ENCODE measurements around the gene RUNX1.

The RUNX1 gene

DNA sequence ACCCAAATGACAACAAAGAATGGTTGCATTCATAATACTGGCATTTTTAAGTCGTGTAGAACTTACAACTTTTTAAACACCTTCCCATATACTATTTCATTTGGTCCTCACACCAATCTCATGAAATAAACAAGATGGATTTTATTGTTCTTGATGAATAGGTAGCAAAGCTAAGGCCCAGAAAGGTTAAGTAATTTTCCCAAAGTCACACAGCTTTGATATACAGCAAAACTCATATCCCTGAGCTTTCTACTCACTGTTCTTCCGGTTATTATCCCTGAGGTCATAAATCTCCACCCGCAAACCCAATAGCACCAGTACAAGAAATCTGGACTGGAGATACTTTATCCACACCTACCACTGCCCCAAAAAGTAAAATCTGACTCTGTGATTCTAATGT, 186.2 kb downstream of the RUNX1 start:
- H3K27ac Mint-ChIP-seq = no peak overlapping the region
- H3K4me1 Mint-ChIP-seq (ENCODE audit: low read depth) = peaks cover 84% of the 10 kb centered on the region
- H3K9me3 Mint-ChIP-seq = no peaks in the 10 kb centered on the region
- H3K27me3 Mint-ChIP-seq = peaks cover 1% of the 10 kb centered on the region
- no peak overlapping the region for H3K4me3 Mint-ChIP-seq
- intact Hi-C loops (cut with micrococcal nuclease) = no loop called here
- peaks cover 96% of the 10 kb centered on the region for H3K36me3 Mint-ChIP-seq (ENCODE audit: low read depth)

GRCh38 chr21:34861258-34861657, 187.8 kb downstream of the RUNX1 start:
- H3K4me3 Mint-ChIP-seq = no peak overlapping the region
- intact Hi-C loops (cut with micrococcal nuclease) = no loop called here
- peaks cover 74% of the 10 kb centered on the region for H3K4me1 Mint-ChIP-seq (ENCODE audit: low read depth)
- H3K36me3 Mint-ChIP-seq (ENCODE audit: low read depth) = peaks cover 97% of the 10 kb centered on the region
- H3K27ac Mint-ChIP-seq = no peak overlapping the region
- peaks cover 1% of the 10 kb centered on the region for H3K27me3 Mint-ChIP-seq
- no peaks in the 10 kb centered on the region for H3K9me3 Mint-ChIP-seq

DNA sequence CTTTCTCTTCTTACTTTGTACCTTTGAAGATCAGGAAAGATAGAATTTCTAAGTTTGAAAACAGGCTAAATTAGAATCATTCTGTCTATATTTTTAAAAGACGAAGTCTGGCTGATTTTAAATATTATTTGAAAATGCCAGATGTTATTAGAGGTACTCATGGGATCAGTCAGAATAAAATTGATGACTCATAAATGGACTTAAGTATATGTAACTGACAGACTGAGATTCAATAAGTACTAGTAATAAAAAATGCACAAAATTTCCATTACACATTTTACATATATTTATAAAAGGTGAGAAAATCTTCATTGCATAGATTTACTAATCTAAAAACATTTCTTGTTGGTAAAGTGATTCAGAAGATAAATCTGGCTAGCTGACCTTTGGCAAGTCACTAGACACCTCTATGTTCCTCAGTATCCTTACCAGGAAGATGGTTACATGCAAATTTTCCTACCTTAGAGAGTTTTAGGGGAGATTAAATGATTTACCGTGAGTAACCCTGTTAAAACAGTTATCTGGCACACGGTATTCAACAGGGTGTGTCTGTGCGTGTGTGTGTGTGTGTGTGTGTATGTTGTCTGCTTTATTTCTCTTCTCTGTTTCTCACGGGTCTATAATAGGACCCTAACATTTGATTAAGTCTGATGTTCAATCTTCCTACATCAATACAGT, 189.0 kb downstream of the RUNX1 start:
- Mint-ChIP-seq H3K4me3 (no peak overlapping the region), H3K36me3 (ENCODE audit: low read depth) (peaks cover 98% of the 10 kb centered on the region), H3K4me1 (ENCODE audit: low read depth) (peaks cover 62% of the 10 kb centered on the region), H3K27me3 (peaks cover 1% of the 10 kb centered on the region), H3K9me3 (no peaks in the 10 kb centered on the region), H3K27ac (no peak overlapping the region)
- intact Hi-C loops (cut with micrococcal nuclease) = no loop called here

DNA sequence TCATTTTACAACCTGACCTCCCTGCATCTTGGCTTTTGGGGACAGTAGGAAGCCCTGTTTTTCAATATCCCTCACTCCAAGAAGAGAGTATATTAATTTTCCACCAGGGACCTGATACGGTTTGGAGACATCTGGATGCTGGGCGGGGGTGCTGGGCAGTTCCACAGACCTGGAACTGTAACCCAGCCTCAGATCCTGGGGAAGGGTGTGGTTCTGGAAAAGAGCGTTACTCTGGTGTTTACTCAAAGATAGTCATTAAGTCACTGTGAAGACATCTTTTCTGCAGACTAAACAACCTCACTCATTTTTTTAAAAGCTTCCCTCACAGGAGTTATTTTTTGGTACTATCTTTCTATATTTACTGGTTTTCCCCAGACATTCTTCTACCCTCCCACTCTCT, 190.5 kb downstream of the RUNX1 start:
- H3K27ac Mint-ChIP-seq = no peak overlapping the region
- H3K4me1 Mint-ChIP-seq (ENCODE audit: low read depth) = peaks cover 59% of the 10 kb centered on the region
- peaks cover 98% of the 10 kb centered on the region for H3K36me3 Mint-ChIP-seq (ENCODE audit: low read depth)
- H3K9me3 Mint-ChIP-seq = no peaks in the 10 kb centered on the region
- H3K27me3 Mint-ChIP-seq = no peaks in the 10 kb centered on the region
- intact Hi-C loops (cut with micrococcal nuclease) = no loop called here
- H3K4me3 Mint-ChIP-seq = no peak overlapping the region

DNA sequence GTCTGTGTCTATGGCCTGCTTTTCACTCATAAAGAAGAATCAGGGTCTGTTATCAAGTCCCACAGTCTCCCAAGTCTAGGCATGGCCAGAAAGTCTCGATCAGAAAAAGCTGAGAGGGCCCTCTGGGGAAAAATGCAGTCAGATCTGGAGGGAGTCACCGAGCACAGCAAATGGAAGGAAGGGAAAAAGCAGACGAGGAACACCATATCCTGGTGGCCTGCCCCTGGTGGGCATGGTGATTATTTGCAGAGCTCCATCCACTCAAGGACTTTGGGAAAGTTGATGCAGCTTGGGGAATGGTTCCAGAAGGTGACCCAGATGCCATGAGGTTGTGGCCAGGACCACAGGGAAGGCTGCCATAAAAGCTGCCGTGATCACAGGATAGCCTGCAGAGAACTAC, 191.2 kb downstream of the RUNX1 start:
- H3K36me3 Mint-ChIP-seq (ENCODE audit: low read depth) = peaks cover 98% of the 10 kb centered on the region
- peaks cover 59% of the 10 kb centered on the region for H3K4me1 Mint-ChIP-seq (ENCODE audit: low read depth)
- no peak overlapping the region for H3K4me3 Mint-ChIP-seq
- H3K27me3 Mint-ChIP-seq = no peaks in the 10 kb centered on the region
- H3K9me3 Mint-ChIP-seq = no peaks in the 10 kb centered on the region
- intact Hi-C loops (cut with micrococcal nuclease) = no loop called here
- no peak overlapping the region for H3K27ac Mint-ChIP-seq

DNA sequence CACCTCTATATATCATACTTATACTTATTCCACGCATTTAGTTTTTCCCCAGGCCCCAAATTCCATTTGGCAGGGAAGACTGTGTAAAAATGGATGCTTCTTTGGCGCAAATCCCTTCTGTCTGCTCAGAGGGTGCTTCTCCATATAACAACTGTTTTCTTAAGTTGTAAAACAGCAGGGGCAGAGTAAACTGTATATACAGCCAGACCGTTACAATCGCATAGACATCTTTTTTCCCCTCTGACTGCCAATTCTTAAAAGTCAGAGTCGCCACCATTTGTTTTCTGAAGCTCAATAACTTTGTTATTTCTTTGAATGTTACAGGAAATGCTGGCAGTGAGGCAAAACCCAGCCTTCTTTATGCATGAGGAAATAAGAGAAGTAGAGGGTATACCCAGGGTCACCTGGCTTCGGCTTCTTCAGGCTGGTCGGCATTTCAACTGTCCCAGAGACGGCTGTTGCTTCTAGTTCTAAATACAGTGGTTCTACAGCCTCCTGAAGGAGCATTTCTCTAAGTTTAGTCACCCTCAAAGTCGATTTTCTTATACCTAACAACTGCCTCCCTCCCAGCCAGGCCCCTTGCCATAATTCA, 191.9 kb downstream of the RUNX1 start:
- Mint-ChIP-seq H3K27ac (no peak overlapping the region), H3K36me3 (ENCODE audit: low read depth) (peaks cover 98% of the 10 kb centered on the region), H3K9me3 (no peaks in the 10 kb centered on the region), H3K4me3 (no peak overlapping the region), H3K27me3 (no peaks in the 10 kb centered on the region), H3K4me1 (ENCODE audit: low read depth) (peaks cover 58% of the 10 kb centered on the region)
- intact Hi-C loops (cut with micrococcal nuclease) = no loop called here

GRCh38 chr21:34852448-34852847, 196.7 kb downstream of the RUNX1 start:
- Mint-ChIP-seq H3K4me3 (no peak overlapping the region), H3K4me1 (ENCODE audit: low read depth) (peaks cover 32% of the 10 kb centered on the region), H3K36me3 (ENCODE audit: low read depth) (peaks cover 94% of the 10 kb centered on the region), H3K27ac (no peak overlapping the region), H3K9me3 (no peaks in the 10 kb centered on the region), H3K27me3 (no peaks in the 10 kb centered on the region)
- intact Hi-C loops (cut with micrococcal nuclease) = no loop called here

- intact Hi-C loops (cut with micrococcal nuclease) = loop anchor here (2.0 kb wide), 1 partner anchor 15 kb away; no protein-coding TSS in a partner anchor
- H3K4me1 Mint-ChIP-seq (ENCODE audit: low read depth) = peaks cover 51% of the 10 kb centered on the region
- no peaks in the 10 kb centered on the region for H3K9me3 Mint-ChIP-seq
- H3K27ac Mint-ChIP-seq = no peak overlapping the region
- H3K36me3 Mint-ChIP-seq (ENCODE audit: low read depth) = peaks cover 91% of the 10 kb centered on the region
- no peak overlapping the region for H3K4me3 Mint-ChIP-seq
- no peaks in the 10 kb centered on the region for H3K27me3 Mint-ChIP-seq
Observed at GRCh38 chr21:34850166-34850690, 198.9 kb downstream of the RUNX1 start.

DNA sequence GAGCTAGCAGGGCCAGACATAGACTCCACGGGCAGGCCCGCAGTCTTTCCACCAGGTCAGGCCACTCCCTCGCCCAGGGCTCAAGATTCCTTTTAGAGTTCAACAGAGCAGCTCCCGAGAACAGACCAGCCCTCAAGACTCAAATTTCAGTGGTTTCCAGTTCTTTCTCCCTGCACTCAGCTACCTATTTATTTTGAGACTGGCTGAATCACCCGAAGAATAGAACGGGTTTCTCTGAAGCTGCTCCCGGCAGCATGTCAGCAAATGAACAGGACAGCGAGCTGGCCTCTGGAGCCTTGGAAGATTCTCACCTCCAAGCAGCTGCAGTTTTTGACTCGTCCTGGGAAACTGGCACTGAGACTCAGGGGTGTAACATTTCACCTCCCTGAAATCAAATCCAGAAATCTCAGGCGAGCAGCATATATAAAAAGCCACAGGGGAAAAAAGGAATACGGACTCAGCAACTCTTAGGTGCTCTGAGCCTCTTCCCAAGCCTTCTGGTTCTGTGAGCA, 202.4 kb downstream of the RUNX1 start:
- Mint-ChIP-seq H3K27me3 (no peaks in the 10 kb centered on the region), H3K4me1 (ENCODE audit: low read depth) (peaks cover 63% of the 10 kb centered on the region), H3K27ac (peak overlapping the region; percentile 86), H3K4me3 (no peak overlapping the region), H3K36me3 (ENCODE audit: low read depth) (peaks cover 91% of the 10 kb centered on the region), H3K9me3 (no peaks in the 10 kb centered on the region)
- intact Hi-C loops (cut with micrococcal nuclease) = no loop called here

DNA sequence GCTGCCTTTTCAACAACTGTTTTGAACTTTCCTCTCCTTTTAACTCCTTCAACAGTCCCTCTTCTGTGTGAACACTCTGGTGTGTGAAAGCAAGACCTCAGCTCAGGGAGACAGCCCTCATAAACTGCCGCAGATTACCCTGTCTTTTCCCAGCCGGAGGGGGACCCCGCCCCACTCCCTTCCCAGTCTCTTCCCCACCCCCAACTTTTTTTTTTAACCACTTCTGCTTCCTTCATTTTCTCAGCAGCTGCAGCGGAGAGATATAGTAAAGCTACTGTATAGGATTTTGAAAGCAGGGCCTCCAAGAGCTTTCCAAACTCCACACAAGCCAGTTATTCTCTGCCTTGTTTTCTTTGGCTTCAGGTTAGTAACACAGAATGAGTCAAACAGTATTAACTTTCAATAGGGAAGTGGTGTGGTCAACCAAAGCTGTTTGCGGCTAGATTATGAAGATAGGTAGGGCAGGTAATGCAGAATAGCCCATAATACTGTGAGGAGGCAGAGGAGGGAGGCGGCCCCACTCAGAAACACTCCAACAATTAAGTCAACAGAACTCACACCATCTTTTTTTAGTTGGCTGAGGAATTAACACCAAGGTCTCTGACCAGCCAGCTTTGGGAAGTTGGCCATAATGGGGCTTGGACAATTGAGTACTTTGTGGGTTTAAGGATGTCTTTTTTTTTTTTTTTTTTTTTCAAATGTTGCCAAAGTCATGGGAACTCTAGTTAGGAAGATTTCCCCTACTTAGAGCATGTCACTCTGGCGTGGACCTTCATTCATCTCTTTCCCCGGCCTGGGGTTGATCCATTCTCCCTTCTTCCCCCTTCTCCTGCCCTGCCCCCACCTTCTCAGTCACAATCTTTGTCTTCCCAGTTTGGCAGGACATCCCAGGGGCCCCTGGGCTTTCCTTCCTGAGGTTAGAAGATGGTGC, 203.3 kb downstream of the RUNX1 start:
- intact Hi-C loops (cut with micrococcal nuclease) = no loop called here
- Mint-ChIP-seq H3K9me3 (no peaks in the 10 kb centered on the region), H3K4me1 (ENCODE audit: low read depth) (peaks cover 69% of the 10 kb centered on the region), H3K36me3 (ENCODE audit: low read depth) (peaks cover 91% of the 10 kb centered on the region), H3K27ac (peak overlapping the region; percentile 86), H3K4me3 (peak overlapping the region; percentile 56), H3K27me3 (no peaks in the 10 kb centered on the region)

DNA sequence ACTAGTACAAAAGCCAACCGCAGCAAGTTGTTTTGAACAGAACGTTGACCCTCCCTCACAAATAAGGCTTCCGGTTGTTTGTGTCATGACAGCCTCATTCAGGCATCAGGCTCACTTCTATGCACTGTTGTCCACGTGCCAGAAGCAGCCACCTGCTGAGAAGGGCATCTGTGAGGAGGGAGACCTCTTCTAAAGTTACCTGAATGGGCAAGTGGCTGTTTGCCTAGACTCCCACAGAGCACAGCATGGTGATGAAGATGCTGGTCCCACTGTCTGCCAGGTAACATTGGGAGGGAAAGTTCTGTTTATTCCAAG, 204.2 kb downstream of the RUNX1 start:
- no peaks in the 10 kb centered on the region for H3K9me3 Mint-ChIP-seq
- H3K4me3 Mint-ChIP-seq = peak overlapping the region; percentile 23
- H3K36me3 Mint-ChIP-seq (ENCODE audit: low read depth) = peaks cover 91% of the 10 kb centered on the region
- peaks cover 78% of the 10 kb centered on the region for H3K4me1 Mint-ChIP-seq (ENCODE audit: low read depth)
- H3K27ac Mint-ChIP-seq = peak overlapping the region; percentile 86
- no peaks in the 10 kb centered on the region for H3K27me3 Mint-ChIP-seq
- intact Hi-C loops (cut with micrococcal nuclease) = no loop called here

- H3K4me3 Mint-ChIP-seq = peak overlapping the region; percentile 23
- peak overlapping the region; percentile 86 for H3K27ac Mint-ChIP-seq
- H3K27me3 Mint-ChIP-seq = no peaks in the 10 kb centered on the region
- H3K36me3 Mint-ChIP-seq (ENCODE audit: low read depth) = peaks cover 94% of the 10 kb centered on the region
- intact Hi-C loops (cut with micrococcal nuclease) = no loop called here
- no peaks in the 10 kb centered on the region for H3K9me3 Mint-ChIP-seq
- H3K4me1 Mint-ChIP-seq (ENCODE audit: low read depth) = peaks cover 85% of the 10 kb centered on the region
Observed at GRCh38 chr21:34844013-34844923, 204.8 kb downstream of the RUNX1 start.

DNA sequence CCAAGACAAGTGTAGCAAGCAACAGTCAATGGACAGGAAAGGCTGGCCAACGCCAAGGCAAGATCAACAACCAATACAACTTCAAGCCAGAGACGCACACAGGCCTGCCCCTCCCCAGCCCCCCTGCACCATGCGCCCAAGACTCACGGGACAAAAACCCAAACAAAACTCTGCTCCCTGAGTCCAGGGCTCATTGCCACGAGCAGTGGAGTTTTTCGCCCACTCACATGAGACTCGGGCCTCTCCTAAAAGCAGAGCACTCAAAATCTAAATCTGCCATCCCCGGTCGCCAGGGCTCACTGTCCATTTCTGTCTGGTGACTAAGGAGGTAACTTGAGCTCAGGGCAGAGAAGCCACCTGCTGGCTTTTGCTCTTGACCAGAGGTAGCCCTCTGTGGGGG, 205.5 kb downstream of the RUNX1 start:
- Mint-ChIP-seq H3K9me3 (no peaks in the 10 kb centered on the region), H3K4me1 (ENCODE audit: low read depth) (peaks cover 89% of the 10 kb centered on the region), H3K36me3 (ENCODE audit: low read depth) (peaks cover 96% of the 10 kb centered on the region), H3K27me3 (no peaks in the 10 kb centered on the region), H3K4me3 (no peak overlapping the region), H3K27ac (peak overlapping the region; percentile 86)
- intact Hi-C loops (cut with micrococcal nuclease) = no loop called here
